Tibial nerve (tissue), 4 donors: ENCODE results near the gene RPUSD1. TPM values are rescaled to one million over a fixed set of nuclear protein-coding genes. Genes with fewer than 3 reads are reported as not detected.

Source experiments
- DNase-seq, 2 donors: peaks; one replicate each; pipeline ENCODE4 v3.0.0-alpha.2; 2019; ENCODE audit warnings: low spot score in 2 of 2
- H3K27ac ChIP-seq, 4 donors: fragments of 200-600 bp; sonication (generic) in 3 of 4; one replicate each; pipeline ENCODE4 v1.5.1; 2017 to 2019; ENCODE audit warnings: mild to moderate bottlenecking in 1 of 4
- H3K27me3 ChIP-seq, 2 donors: fragments of 200-600 bp; sonication (generic) in 1 of 2; one replicate each; pipeline versions ENCODE4 v1.5.1 to v1.6.0; 2017 to 2019
- H3K36me3 ChIP-seq, 3 donors: fragments of 200-600 bp; sonication (generic); one replicate each; pipeline ENCODE4 v1.5.1; 2018 to 2019
- H3K4me1 ChIP-seq, 4 donors: fragments of 200-600 bp; sonication (generic) in 3 of 4; one replicate each; pipeline ENCODE4 v1.5.1; 2017 to 2019
- H3K4me3 ChIP-seq, 4 donors: fragments of 200-600 bp; sonication (generic) in 3 of 4; one replicate each; pipeline ENCODE4 v1.5.1; 2017 to 2019; ENCODE audit warnings: mild to moderate bottlenecking in 1 of 4, moderate library complexity in 1 of 4
- H3K9me3 ChIP-seq, 4 donors: fragments of 200-600 bp; sonication (generic) in 3 of 4; one replicate each; pipeline ENCODE4 v1.5.1; 2017 to 2019
- CTCF ChIP-seq, 5 experiments: fragments of 200-600 bp in 3 of 5; fragments of 450-650 bp in 2 of 5; sonication (generic) in 3 of 5; IDR thresholded peaks; one replicate each; pipeline ENCODE4 v1.5.1; 2016 to 2019; ENCODE audit warnings: antibody characterized with exemption in 5 of 5, mild to moderate bottlenecking in 3 of 5, moderate library complexity in 2 of 5
- EP300 ChIP-seq, 2 donors: sonication (generic); formaldehyde crosslinking; IDR thresholded peaks; one replicate each; pipeline ENCODE4 v1.6.1; 2017; ENCODE audit warnings: antibody characterized with exemption in 2 of 2, mild to moderate bottlenecking in 1 of 2
- POLR2A ChIP-seq, 2 donors: fragments of 450-650 bp; IDR thresholded peaks; one replicate each; pipeline ENCODE4 v1.6.1; 2017; ENCODE audit warnings: antibody characterized with exemption in 2 of 2, mild to moderate bottlenecking in 2 of 2, moderate library complexity in 2 of 2
- WGBS, 2 donors: methylation state at CpG; one replicate each; pipeline ENCODE4 v1.1.5; 2018; 5-methylcytosine and 5-hydroxymethylcytosine counted together
- total RNA-seq, 4 donors: library from RNA; depleted of rRNA; stranded (reverse); fragments of >200 nt; gene quantifications; one replicate each; pipeline ENCODE4 v1.1.0, GENCODE V29; 2016

The RPUSD1 gene
- total RNA-seq, 4 donors from 2014 or later, result 8.5 to 18.3 (median 12.5) TPM

DNA sequence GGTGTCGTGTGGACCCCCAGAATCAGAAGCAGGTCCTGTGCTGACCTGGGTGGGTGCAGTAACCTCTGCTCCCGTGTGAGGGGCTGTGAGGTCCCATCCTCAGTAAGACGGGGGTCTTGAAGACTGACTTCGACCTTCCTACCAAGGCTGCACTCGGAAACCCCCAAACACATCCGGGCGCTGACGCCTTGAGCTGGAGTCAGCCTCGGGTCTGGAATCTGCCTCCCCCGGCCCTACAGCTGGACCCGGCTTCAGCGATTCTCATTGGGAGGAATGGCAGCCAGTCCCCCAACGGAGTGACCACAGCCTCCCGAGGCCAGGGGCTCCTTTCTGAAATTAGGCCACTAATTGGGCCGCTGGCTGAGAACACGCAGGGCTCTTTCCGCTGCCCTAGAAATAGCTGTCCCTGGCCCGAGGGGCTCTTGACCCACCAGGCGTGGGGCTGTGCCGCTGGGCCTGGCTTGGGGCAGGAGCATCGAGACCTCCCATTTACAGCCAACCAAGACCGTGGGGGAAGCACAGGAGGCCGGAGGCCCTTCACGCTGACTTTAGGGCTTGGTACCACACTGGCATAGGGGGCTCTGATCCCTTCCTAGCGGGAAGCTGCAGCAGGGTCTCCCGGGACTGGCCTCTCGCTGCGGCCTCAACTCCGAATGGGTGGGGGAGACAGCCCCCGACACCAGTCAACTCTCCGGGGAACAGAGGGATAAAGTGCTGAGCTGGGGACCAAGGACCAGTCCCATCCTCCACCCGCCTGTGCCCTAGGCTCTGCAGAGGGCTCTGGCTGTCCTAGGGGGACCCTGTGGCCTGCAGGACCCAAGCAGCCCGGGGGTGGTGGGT lies 15.0 kb upstream of the RPUSD1 start:
- TF ChIP-seq POLR2A (IDR thresholded peaks at IDR 0.05), result no peak
- TF ChIP-seq EP300 (IDR thresholded peaks at IDR 0.05), result no peak
- no peak for TF ChIP-seq CTCF (IDR thresholded peaks at IDR 0.05)
- Histone ChIP-seq H3K9me3 (no peaks in the 10 kb centered on the region), H3K27me3 (peaks cover 0 to 54% of the 10 kb centered on the region in 2 donors), H3K4me1 (peaks cover 0 to 19% (median 10%) of the 10 kb centered on the region in 4 donors), H3K36me3 (no peaks in the 10 kb centered on the region), H3K4me3 (no peak overlapping the region), H3K27ac (no peak overlapping the region)
- WGBS, 2 donors, result 42 to 59% methylated on average over 18 to 32 of the region's 33 CpGs
- DNase-seq, result no peak

DNA sequence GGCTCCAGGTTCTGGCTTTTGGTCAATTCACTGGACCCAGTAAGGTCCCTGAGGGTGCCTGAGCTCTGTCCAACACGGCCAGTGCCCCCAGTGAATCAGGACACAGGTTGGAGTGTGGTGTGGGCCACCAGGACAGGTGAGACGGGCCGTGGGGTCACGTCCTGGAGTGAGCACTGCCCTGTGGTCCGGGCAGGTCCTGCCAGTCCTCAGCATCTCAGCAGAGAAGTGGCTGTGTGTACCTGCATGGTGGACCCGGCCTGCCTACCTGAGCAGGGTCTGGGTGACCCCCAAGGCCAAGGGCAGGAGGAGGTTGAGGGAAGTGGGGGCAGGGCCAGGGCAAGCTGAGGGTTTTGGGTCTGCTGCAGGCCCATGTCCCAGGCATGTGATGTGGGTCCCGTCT lies 14.3 kb upstream of the RPUSD1 start:
- Histone ChIP-seq H3K27ac (no peak overlapping the region), H3K4me3 (no peak overlapping the region), H3K9me3 (no peaks in the 10 kb centered on the region), H3K36me3 (peaks cover 0 to 4% (median 0%) of the 10 kb centered on the region in 3 donors), H3K27me3 (peaks cover 0 to 61% of the 10 kb centered on the region in 2 donors), H3K4me1 (peaks cover 0 to 16% (median 9%) of the 10 kb centered on the region in 4 donors)
- no peak for DNase-seq
- WGBS, 2 donors, result 62 to 75% methylated on average over 3 to 7 of the region's 7 CpGs
- TF ChIP-seq POLR2A (IDR thresholded peaks at IDR 0.05) (no peak), CTCF (IDR thresholded peaks at IDR 0.05) (no peak), EP300 (IDR thresholded peaks at IDR 0.05) (no peak)

- DNase-seq, result no peak
- H3K36me3 ChIP-seq, result peaks cover 0 to 6% (median 0%) of the 10 kb centered on the region in 3 donors
- peaks cover 0 to 16% (median 7%) of the 10 kb centered on the region in 4 donors for H3K4me1 ChIP-seq
- no peak for TF ChIP-seq CTCF (IDR thresholded peaks at IDR 0.05)
- TF ChIP-seq EP300 (IDR thresholded peaks at IDR 0.05), result no peak
- no peak for TF ChIP-seq POLR2A (IDR thresholded peaks at IDR 0.05)
- 53 to 56% methylated on average over 9 to 17 of the region's 22 CpGs for WGBS, 2 donors
- H3K4me3 ChIP-seq, result no peak overlapping the region
- H3K9me3 ChIP-seq, result no peaks in the 10 kb centered on the region
- no peak overlapping the region for H3K27ac ChIP-seq
- H3K27me3 ChIP-seq, result peaks cover 0 to 68% of the 10 kb centered on the region in 2 donors
Observed at GRCh38 chr16:801584-802363, 13.6 kb upstream of the RPUSD1 start.

DNA sequence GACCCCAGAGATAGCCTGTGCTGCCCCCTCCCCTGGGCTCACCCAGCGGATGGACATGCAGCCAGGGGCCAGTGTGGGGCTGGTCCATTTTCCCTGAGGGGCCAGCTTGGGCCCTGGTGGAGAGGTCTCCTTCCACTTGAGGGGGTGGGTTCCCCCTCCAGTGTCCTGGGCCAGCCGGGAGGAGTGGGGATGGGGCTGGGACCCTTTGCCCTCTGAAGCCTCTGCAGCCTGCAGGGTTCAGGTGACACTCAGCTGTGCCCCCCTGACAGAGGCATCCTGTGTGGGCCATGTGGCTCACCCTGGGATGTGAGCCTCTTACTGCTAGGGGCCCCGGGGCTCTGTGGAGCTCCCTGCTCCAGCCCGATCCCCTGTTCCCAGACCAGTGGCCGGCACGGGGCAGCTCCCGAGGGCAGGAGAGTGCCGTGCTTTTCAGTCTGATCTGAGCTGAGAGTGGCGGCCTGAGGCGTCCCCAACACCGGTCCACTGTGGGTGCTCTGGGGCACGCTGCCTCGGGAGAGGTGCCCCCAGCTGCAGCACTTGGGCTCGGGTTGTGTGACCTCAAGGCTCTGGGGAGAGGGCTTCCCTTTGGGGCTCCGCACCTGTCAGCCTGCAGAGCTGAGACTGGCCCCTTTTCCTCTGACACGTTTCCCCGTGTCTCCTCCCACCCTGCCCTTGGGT lies 12.8 kb upstream of the RPUSD1 start:
- no peak overlapping the region for H3K4me3 ChIP-seq
- peaks cover 0 to 14% (median 0%) of the 10 kb centered on the region in 3 donors for H3K36me3 ChIP-seq
- no peak for TF ChIP-seq EP300 (IDR thresholded peaks at IDR 0.05)
- TF ChIP-seq CTCF (IDR thresholded peaks at IDR 0.05), result no peak
- no peak for TF ChIP-seq POLR2A (IDR thresholded peaks at IDR 0.05)
- H3K27ac ChIP-seq, result no peak overlapping the region
- 4 to 15% methylated on average over 5 to 15 of the region's 17 CpGs for WGBS, 2 donors
- peaks cover 0 to 9% (median under 1%) of the 10 kb centered on the region in 4 donors for H3K4me1 ChIP-seq
- peaks cover 0 to 74% of the 10 kb centered on the region in 2 donors for H3K27me3 ChIP-seq
- DNase-seq, result no peak
- H3K9me3 ChIP-seq, result no peaks in the 10 kb centered on the region
